GM23338 (cell line): ENCODE results near the gene LRP1-AS. TPM values are rescaled to one million over a fixed set of nuclear protein-coding genes. Genes with fewer than 3 reads are reported as not detected.

Experiments
- ATAC-seq: fragments of 200-7000 bp; cut with Tn5 transposase; 3 replicates; pipeline ENCODE4 v1.9.1; 2020
- DNase-seq: peaks from one replicate; pipeline ENCODE4 v3.0.0-alpha.2; 2015; ENCODE audit warnings: low spot score
- H2AFZ ChIP-seq: fragments of 200-600 bp; sonication (generic); 2 replicates; pipeline ENCODE4 v1.8.0; 2016; ENCODE audit warnings: antibody characterized with exemption, mild to moderate bottlenecking, moderate library complexity
- H3F3A ChIP-seq: fragments of 200-600 bp; sonication (generic); replicated peaks from 2 replicates; pipeline ENCODE4 v1.8.0; 2017; ENCODE audit warnings: antibody characterized with exemption, mixed run types, low read depth
- H3K27ac ChIP-seq: fragments of 200-600 bp; sonication (generic); 2 replicates; pipeline ENCODE4 v1.6.1; 2016; ENCODE audit warnings: low read depth
- H3K27me3 ChIP-seq: fragments of 200-600 bp; sonication (generic); 2 replicates; pipeline ENCODE4 v1.8.0; 2016; ENCODE audit warnings: mild to moderate bottlenecking, mixed run types, moderate library complexity; ENCODE audit not compliant: insufficient read depth
- H3K36me3 ChIP-seq: fragments of 200-600 bp; sonication (generic); 2 replicates; pipeline ENCODE4 v1.8.0; 2016; ENCODE audit warnings: mild to moderate bottlenecking; ENCODE audit not compliant: insufficient read depth
- H3K4me1 ChIP-seq: fragments of 200-600 bp; sonication (generic); 2 replicates; pipeline ENCODE4 v1.8.0; 2016; ENCODE audit warnings: mild to moderate bottlenecking, moderate library complexity; ENCODE audit not compliant: insufficient read depth
- H3K4me2 ChIP-seq: fragments of 200-600 bp; sonication (generic); 2 replicates; pipeline ENCODE4 v1.7.1; 2017; ENCODE audit warnings: mixed run types
- H3K4me3 ChIP-seq: fragments of 200-600 bp; sonication (generic); 2 replicates; pipeline ENCODE4 v1.6.1; 2016; ENCODE audit warnings: mixed run types
- H3K79me2 ChIP-seq: fragments of 200-600 bp; sonication (generic); replicated peaks from 2 replicates; pipeline ENCODE4 v1.8.0; 2017; ENCODE audit warnings: mild to moderate bottlenecking; ENCODE audit not compliant: insufficient read depth
- H3K9me2 ChIP-seq: fragments of 200-600 bp; sonication (generic); 2 replicates; pipeline ENCODE4 v1.8.0; 2017; ENCODE audit not compliant: insufficient read depth
- H4K20me1 ChIP-seq: fragments of 200-600 bp; sonication (generic); replicated peaks from 2 replicates; pipeline ENCODE4 v1.8.0; 2017; ENCODE audit warnings: mild to moderate bottlenecking; ENCODE audit not compliant: insufficient read depth
- H3K27ac Mint-ChIP-seq: 2 replicates; pipeline ENCODE4 v1.8.0; 2020; ENCODE audit warnings: inconsistent platforms, mild to moderate bottlenecking, moderate library complexity, mixed read lengths
- H3K27me3 Mint-ChIP-seq: 3 replicates; pipeline ENCODE4 v1.8.0; 2022; ENCODE audit warnings: low read depth, mild to moderate bottlenecking, moderate library complexity, mixed read lengths, inconsistent platforms; ENCODE audit not compliant: insufficient read depth, poor library complexity
- H3K36me3 Mint-ChIP-seq: 3 replicates; pipeline ENCODE4 v1.8.0; 2021; ENCODE audit warnings: low read depth, mild to moderate bottlenecking, inconsistent platforms, moderate library complexity, mixed read lengths
- H3K4me1 Mint-ChIP-seq: 3 replicates; pipeline ENCODE4 v1.8.0; 2020; ENCODE audit warnings: mild to moderate bottlenecking, inconsistent platforms, mixed read lengths
- H3K4me3 Mint-ChIP-seq: 3 replicates; pipeline ENCODE4 v1.8.0; 2021; ENCODE audit warnings: moderate library complexity, mild to moderate bottlenecking, inconsistent platforms, mixed read lengths
- H3K9me3 Mint-ChIP-seq: 3 replicates; pipeline ENCODE4 v1.8.0; 2020; ENCODE audit warnings: moderate library complexity, mild to moderate bottlenecking, inconsistent platforms, mixed read lengths
- CREB1 ChIP-seq: fragments of 250-450 bp; sonication (Bioruptor Pico); IDR thresholded peaks from 2 replicates; pipeline ENCODE4 v1.5.0; 2020; ENCODE audit warnings: low read depth, mild to moderate bottlenecking, moderate library complexity
- CTCF ChIP-seq, 2 experiments: fragments of 200-600 bp in 1 of 2; sonication (generic) in 1 of 2; conservative IDR thresholded peaks; 2 replicates each; pipeline versions ENCODE4 v1.5.1 to v1.6.1; 2016 to 2017; ENCODE audit warnings: antibody characterized with exemption in 2 of 2, low read depth in 2 of 2, mild to moderate bottlenecking in 2 of 2, moderate library complexity in 1 of 2
- ETS1 ChIP-seq: IDR thresholded peaks from 2 replicates; pipeline ENCODE4 v1.6.1; 2016; ENCODE audit warnings: antibody characterized with exemption
- EZH2 ChIP-seq: fragments of 200-600 bp; sonication (generic); IDR thresholded peaks from one replicate; pipeline ENCODE4 v1.8.0; 2017; ENCODE audit warnings: antibody characterized with exemption, mild to moderate bottlenecking, low read depth; ENCODE audit not compliant: unreplicated experiment
- JUNB ChIP-seq: IDR thresholded peaks from one replicate; pipeline ENCODE4 v1.6.1; 2016; ENCODE audit warnings: antibody characterized with exemption; ENCODE audit not compliant: unreplicated experiment
- REST ChIP-seq: IDR thresholded peaks from one replicate; pipeline ENCODE4 v1.6.1; 2018; ENCODE audit warnings: antibody characterized with exemption; ENCODE audit not compliant: unreplicated experiment
- STAT1 ChIP-seq: IDR thresholded peaks from one replicate; pipeline ENCODE4 v1.6.1; 2016; ENCODE audit warnings: antibody characterized with exemption; ENCODE audit not compliant: unreplicated experiment
- ZNF114 ChIP-seq: fragments of 250-450 bp; sonication (Bioruptor Pico); IDR thresholded peaks from 2 replicates; pipeline ENCODE4 v1.5.0; 2020; ENCODE audit warnings: mild to moderate bottlenecking, moderate library complexity
- ZNF331 ChIP-seq: fragments of 250-450 bp; sonication (Bioruptor Pico); IDR thresholded peaks from 2 replicates; pipeline ENCODE4 v1.5.0; 2020; ENCODE audit warnings: low read depth, mild to moderate bottlenecking, moderate library complexity
- polyA plus RNA-seq: library from polyadenylated mRNA; unstranded; fragments of >200 nt; fragmentation: Nextera tagmentation; extraction: Ambion mirVana; gene quantifications from 2 replicates; pipeline ENCODE4 v1.2.1, GENCODE V29; 2016
- total RNA-seq: library from RNA; depleted of rRNA; stranded (reverse); fragments of >200 nt; shearing (Covaris generic); gene quantifications from 2 replicates; pipeline ENCODE4 v1.2.3, GENCODE V29; 2014

Gene LRP1-AS
- total and polyA plus RNA-seq, 2 experiments from 2014 or later, result 0.86 TPM; not detected in 1

- H3F3A ChIP-seq, result peaks cover 19% of the 10 kb centered on the region
- peaks cover 89% of the 10 kb centered on the region for H3K36me3 Mint-ChIP-seq
- no peak for TF ChIP-seq STAT1
- TF ChIP-seq CREB1, result no peak
- TF ChIP-seq CTCF (conservative IDR thresholded peaks at IDR 0.05; ENCODE audit: low read depth in 2 of 2), result peak; percentile 83 to 87
- no peak for TF ChIP-seq JUNB
- H3K4me1 ChIP-seq, result no peaks in the 10 kb centered on the region
- peak overlapping the region; percentile 84 for H3K27ac Mint-ChIP-seq
- H3K9me2 ChIP-seq, result no peaks in the 10 kb centered on the region
- peak; percentile 95 for ATAC-seq
- no peaks in the 10 kb centered on the region for H3K9me3 Mint-ChIP-seq
- H3K27me3 Mint-ChIP-seq, result peaks cover 37% of the 10 kb centered on the region
- peak; percentile 93 for DNase-seq
- H2AFZ ChIP-seq, result no peak overlapping the region
- H3K27me3 ChIP-seq, result no peaks in the 10 kb centered on the region
- peaks cover 5% of the 10 kb centered on the region; the same call in 2 of the 3 replicates for H3K4me1 Mint-ChIP-seq
- no peak overlapping the region for H3K4me2 ChIP-seq
- peaks cover 21% of the 10 kb centered on the region for H3K36me3 ChIP-seq
- no peaks in the 10 kb centered on the region for H3K79me2 ChIP-seq
- peak overlapping the region; percentile 86 for H3K27ac ChIP-seq
- H3K4me3 Mint-ChIP-seq, result no peak overlapping the region; the same call in 2 of the 3 replicates
- H3K4me3 ChIP-seq, result no peak overlapping the region
- H4K20me1 ChIP-seq, result no peaks in the 10 kb centered on the region; the same call in 1 of the 2 replicates
Measured at GRCh38 chr12:57182918-57183575, 35.6 kb upstream of the LRP1-AS start.

GRCh38 chr12:57181561-57182155, 34.2 kb upstream of the LRP1-AS start:
- H3K9me3 Mint-ChIP-seq, result no peaks in the 10 kb centered on the region
- Histone ChIP-seq H3K27ac (0 out of 2 replicates have a peak overlapping the region, but pooled peaks have one; percentile 9), H3K4me2 (no peak overlapping the region), H3K4me1 (no peaks in the 10 kb centered on the region), H3K36me3 (peaks cover 22% of the 10 kb centered on the region), H3K9me2 (no peaks in the 10 kb centered on the region), H3K27me3 (no peaks in the 10 kb centered on the region), H4K20me1 (no peaks in the 10 kb centered on the region; the same call in 1 of the 2 replicates), H3F3A (peaks cover 23% of the 10 kb centered on the region), H2AFZ (no peak overlapping the region), H3K4me3 (no peak overlapping the region), H3K79me2 (no peaks in the 10 kb centered on the region)
- H3K27ac Mint-ChIP-seq, result peak overlapping the region; percentile 34
- H3K36me3 Mint-ChIP-seq, result peaks cover 90% of the 10 kb centered on the region
- no peak for ATAC-seq
- peaks cover 29% of the 10 kb centered on the region for H3K27me3 Mint-ChIP-seq
- H3K4me1 Mint-ChIP-seq, result peaks cover 5% of the 10 kb centered on the region; the same call in 2 of the 3 replicates
- no peak overlapping the region for H3K4me3 Mint-ChIP-seq
- no peak for DNase-seq
- TF ChIP-seq ZNF114 (CRISPR knock-in tag), result no peak
- TF ChIP-seq STAT1, result no peak
- TF ChIP-seq CTCF (conservative IDR thresholded peaks at IDR 0.05; ENCODE audit: low read depth in 2 of 2), result no peak
- no peak for TF ChIP-seq EZH2
- TF ChIP-seq JUNB, result no peak
- TF ChIP-seq ZNF331, result no peak
- TF ChIP-seq ETS1, result no peak
- TF ChIP-seq REST, result no peak
